IPS-18c (cell line): ENCODE results near the gene ICAM4.

Source experiments
- H3K4me3 ChIP-seq: 2 replicates; pipeline ENCODE4 v1.7.0; 2013; ENCODE audit warnings: low read depth, mild to moderate bottlenecking, low read length, moderate library complexity; ENCODE audit not compliant: insufficient read depth
- H3K9me3 ChIP-seq: one replicate; pipeline ENCODE4 v1.6.1; 2013; ENCODE audit warnings: mild to moderate bottlenecking, low read length, moderate library complexity; ENCODE audit not compliant: control insufficient read depth, insufficient read depth

ICAM4 gene

DNA sequence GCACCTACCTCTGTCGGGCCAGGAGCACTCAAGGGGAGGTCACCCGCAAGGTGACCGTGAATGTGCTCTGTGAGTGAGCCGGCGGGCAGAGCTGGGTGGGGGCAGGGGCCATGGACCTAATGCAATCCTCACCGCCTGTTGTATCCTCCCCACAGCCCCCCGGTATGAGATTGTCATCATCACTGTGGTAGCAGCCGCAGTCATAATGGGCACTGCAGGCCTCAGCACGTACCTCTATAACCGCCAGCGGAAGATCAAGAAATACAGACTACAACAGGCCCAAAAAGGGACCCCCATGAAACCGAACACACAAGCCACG is 1.8 kb upstream of the ICAM4 start:
- Histone ChIP-seq H3K4me3 (no peak overlapping the region), H3K9me3 (no peaks in the 10 kb centered on the region)

DNA sequence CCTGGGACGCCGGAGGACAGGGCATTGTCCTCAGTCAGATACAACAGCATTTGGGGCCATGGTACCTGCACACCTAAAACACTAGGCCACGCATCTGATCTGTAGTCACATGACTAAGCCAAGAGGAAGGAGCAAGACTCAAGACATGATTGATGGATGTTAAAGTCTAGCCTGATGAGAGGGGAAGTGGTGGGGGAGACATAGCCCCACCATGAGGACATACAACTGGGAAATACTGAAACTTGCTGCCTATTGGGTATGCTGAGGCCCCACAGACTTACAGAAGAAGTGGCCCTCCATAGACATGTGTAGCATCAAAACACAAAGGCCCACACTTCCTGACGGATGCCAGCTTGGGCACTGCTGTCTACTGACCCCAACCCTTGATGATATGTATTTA is 1.4 kb upstream of the ICAM4 start:
- Histone ChIP-seq H3K4me3 (no peak overlapping the region), H3K9me3 (no peaks in the 10 kb centered on the region)

DNA sequence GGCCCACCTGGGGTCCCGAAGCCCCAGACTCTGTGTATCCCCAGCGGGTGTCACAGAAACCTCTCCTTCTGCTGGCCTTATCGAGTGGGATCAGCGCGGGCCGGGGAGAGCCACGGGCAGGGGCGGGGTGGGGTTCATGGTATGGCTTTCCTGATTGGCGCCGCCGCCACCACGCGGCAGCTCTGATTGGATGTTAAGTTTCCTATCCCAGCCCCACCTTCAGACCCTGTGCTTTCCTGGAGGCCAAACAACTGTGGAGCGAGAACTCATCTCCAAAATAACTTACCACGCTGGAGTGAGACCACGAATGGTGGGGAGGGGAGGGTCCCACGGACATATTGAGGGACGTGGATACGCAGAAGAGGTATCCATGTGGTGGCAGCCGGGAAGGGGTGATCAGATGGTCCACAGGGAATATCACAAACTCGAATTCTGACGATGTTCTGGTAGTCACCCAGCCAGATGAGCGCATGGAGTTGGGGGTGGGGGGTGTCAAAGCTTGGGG is 2.0 kb downstream of the ICAM4 start:
- peaks cover 3% of the 10 kb centered on the region for H3K9me3 ChIP-seq
- H3K4me3 ChIP-seq, result peak overlapping the region; percentile 60

DNA sequence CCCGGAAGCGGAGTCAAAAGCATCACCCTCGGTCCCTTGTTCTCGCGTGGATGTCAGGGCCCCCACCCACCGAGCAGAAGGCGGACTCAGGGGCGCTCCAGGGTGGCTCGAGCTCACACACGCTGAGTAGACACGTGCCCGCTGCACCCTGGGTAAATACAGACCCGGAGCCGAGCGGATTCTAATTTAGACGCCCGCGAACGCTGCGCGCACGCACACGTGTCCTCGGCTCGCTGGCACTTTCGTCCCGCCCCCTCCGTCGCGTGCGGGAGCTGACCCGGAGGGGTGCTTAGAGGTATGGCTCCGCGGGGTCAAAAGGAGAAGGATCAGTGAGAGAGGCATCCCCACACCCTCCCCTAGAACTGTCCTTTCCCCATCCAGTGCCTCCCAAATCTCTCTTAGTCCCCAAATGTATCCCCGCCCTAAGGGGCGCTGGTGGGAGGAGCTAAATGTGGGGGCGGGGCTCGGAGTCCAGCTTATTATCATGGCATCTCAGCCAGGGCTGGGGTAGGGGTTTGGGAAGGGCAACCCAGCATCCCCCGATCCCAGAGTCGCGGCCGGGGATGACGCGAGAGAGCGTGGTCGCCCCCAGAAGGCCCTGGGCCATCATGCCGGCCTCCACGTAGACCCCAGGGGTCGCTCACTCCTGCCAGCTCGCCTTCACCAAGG is 2.5 kb downstream of the ICAM4 start:
- Histone ChIP-seq H3K4me3 (peak overlapping the region; percentile 60), H3K9me3 (peaks cover 3% of the 10 kb centered on the region)

DNA sequence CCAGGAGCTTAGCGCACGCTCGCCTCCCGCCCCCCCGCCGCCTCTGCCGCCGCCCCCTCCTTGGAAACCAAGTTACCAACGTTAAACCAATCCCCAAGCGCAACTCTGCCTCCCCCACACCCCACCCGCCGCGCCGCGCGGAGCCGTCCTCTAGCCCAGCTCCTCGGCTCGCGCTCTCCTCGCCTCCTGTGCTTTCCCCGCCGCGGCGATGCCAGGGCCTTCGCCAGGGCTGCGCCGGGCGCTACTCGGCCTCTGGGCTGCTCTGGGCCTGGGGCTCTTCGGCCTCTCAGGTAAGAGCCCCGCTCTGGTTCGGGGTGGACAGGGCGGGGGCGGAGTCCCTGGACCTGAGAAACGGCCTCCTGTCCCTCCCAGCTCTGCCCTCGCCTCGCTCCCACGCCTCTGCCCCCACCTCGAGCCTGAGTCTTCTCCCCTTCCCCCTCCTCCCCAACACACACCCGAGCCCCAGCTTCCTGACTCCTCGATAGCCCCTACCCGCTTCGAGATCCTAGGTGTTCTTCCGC is 3.1 kb downstream of the ICAM4 start, which contains the start of gene ICAM5:
Gene ICAM5, plus strand, starts transcription at position 117 of the 521 bp plus-strand sequence. Its CDS starts 92 bp downstream, at position 209.
- H3K4me3 ChIP-seq, result peak within 1 kb of the TSS; percentile 60
- peaks cover 3% of the 10 kb centered on the region for H3K9me3 ChIP-seq

DNA sequence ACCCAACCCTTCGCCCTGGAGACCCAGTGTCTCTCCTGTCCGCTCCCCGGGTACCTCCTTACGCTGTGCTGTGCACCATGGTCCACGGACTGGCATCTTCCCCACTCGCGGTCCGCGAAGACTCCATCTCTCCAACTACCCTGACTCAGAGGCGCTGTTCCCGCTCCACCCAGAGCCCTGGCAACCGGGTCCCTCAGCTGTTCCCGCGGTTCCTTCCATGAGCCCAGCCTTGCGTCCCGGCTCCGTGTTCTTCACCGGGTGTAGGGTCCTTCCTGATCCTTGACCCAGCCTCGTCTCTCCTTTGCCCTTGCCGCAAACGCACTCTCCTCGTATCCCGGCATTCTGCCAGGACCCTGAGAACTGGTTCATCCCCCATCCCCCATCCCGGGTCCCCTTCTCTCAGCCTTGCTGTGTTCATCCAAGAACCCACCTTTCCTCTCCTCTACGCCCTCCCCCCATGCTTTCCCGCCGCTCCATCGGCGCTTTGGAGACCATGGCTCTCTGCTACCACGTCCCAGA is 3.7 kb downstream of the ICAM4 start:
- Histone ChIP-seq H3K9me3 (peaks cover 5% of the 10 kb centered on the region), H3K4me3 (peak overlapping the region; percentile 60)

DNA sequence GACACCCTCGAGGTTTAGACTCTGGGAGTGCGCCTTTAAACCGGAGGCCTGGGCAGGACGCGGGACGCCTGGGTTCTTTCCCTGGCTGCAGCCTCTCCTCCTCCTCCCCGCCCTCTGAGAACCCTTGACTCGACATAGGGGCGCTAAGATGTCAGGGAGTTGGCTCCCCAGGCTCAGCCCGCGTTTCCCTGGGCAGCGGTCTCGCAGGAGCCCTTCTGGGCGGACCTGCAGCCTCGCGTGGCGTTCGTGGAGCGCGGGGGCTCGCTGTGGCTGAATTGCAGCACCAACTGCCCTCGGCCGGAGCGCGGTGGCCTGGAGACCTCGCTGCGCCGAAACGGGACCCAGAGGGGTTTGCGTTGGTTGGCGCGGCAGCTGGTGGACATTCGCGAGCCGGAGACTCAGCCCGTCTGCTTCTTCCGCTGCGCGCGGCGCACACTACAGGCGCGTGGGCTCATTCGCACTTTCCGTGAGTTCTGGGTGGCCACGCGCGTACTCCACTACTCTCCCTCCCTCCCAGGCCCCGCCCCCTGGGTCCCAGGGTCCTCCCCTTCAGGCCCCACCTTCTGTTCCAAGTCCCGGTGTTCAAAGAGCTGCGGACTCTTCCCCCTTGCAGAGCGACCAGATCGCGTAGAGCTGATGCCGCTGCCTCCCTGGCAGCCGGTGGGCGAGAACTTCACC is 4.3 kb downstream of the ICAM4 start:
- H3K9me3 ChIP-seq, result peaks cover 5% of the 10 kb centered on the region
- peak overlapping the region; percentile 60 for H3K4me3 ChIP-seq

DNA sequence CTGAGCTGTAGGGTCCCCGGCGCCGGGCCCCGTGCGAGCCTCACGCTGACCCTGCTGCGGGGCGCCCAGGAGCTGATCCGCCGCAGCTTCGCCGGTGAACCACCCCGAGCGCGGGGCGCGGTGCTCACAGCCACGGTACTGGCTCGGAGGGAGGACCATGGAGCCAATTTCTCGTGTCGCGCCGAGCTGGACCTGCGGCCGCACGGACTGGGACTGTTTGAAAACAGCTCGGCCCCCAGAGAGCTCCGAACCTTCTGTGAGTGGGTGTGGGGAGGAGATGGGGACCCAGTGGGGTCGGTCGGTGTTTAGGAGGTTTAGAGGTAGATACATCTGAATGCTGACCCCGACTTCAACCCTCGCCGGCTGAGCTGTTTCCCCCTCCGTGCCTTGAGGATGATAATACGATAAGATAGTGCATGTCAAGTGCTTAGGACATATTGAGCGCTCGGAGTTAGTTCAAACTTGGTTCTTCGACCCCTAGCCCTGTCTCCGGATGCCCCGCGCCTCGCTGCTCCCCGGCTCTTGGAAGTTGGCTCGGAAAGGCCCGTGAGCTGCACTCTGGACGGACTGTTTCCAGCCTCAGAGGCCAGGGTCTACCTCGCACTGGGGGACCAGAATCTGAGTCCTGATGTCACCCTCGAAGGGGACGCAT is 4.9 kb downstream of the ICAM4 start:
- H3K4me3 ChIP-seq, result peak overlapping the region; percentile 60

DNA sequence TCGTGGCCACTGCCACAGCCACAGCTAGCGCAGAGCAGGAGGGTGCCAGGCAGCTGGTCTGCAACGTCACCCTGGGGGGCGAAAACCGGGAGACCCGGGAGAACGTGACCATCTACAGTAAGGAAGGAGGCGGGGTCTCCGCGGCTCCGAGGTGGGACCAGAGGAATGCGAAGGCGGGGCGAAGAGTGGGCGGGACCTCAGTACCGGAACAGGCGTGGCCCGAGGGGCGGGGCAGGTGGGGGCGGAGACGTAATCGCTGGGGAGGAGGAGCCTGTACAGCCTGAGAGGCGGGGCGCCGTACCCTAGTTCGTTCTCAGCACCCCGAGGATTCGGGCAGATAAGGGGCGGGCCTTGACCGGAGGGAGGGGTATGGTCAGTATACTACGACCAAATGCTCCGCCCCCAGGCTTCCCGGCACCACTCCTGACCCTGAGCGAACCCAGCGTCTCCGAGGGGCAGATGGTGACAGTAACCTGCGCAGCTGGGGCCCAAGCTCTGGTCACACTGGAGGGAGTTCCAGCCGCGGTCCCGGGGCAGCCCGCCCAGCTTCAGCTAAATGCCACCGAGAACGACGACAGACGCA is 5.5 kb downstream of the ICAM4 start:
- Histone ChIP-seq H3K4me3 (peak overlapping the region; percentile 60), H3K9me3 (peaks cover 5% of the 10 kb centered on the region)

More for the DNA sequence above, 4.9 kb downstream of the ICAM4 start:
- peaks cover 5% of the 10 kb centered on the region for H3K9me3 ChIP-seq

DNA sequence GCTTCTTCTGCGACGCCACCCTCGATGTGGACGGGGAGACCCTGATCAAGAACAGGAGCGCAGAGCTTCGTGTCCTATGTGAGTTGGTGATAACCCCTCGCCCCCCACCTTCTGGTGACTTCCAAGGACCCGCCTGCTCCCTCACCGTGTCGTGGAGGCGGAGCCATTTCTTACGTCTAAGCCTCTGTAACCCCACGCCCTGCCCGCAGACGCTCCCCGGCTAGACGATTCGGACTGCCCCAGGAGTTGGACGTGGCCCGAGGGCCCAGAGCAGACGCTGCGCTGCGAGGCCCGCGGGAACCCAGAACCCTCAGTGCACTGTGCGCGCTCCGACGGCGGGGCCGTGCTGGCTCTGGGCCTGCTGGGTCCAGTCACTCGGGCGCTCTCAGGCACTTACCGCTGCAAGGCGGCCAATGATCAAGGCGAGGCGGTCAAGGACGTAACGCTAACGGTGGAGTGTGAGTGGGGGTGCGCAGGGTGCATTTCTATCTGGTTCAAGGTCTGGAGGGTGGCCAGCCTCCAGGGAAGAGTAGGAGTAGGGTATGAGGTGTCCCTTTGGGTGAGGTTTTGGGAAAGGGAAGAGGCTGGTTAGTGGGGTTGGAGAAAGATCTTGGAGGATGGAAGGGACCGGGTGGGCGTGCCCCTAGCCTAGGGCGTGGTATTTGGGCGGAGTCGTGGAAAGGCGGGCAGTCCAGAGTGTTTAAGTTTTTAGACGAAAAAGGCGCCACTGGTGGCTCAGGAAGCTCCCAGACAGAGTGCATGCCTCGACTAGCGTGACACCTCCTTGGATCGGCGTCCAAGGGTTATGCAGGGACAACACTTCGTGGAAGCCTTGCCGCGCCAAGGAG is 6.3 kb downstream of the ICAM4 start:
- Histone ChIP-seq H3K9me3 (peaks cover 5% of the 10 kb centered on the region), H3K4me3 (peak overlapping the region; percentile 55)

DNA sequence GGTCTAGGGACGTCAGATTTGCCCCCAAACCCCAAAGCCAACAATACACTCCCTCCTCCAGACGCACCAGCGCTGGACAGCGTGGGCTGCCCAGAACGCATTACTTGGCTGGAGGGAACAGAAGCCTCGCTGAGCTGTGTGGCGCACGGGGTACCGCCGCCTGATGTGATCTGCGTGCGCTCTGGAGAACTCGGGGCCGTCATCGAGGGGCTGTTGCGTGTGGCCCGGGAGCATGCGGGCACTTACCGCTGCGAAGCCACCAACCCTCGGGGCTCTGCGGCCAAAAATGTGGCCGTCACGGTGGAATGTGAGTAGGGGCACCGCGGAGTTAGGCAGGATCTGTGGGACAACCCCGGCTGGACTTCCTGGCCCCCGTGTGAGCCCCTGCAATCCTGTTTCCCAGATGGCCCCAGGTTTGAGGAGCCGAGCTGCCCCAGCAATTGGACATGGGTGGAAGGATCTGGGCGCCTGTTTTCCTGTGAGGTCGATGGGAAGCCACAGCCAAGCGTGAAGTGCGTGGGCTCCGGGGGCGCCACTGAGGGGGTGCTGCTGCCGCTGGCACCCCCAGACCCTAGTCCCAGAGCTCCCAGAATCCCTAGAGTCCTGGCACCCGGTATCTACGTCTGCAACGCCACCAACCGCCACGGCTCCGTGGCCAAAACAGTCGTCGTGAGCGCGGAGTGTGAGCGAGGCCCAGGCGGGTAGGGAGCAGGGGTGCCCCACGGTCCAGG is 7.0 kb downstream of the ICAM4 start:
- peaks cover 5% of the 10 kb centered on the region for H3K9me3 ChIP-seq
- H3K4me3 ChIP-seq, result no peak overlapping the region

DNA sequence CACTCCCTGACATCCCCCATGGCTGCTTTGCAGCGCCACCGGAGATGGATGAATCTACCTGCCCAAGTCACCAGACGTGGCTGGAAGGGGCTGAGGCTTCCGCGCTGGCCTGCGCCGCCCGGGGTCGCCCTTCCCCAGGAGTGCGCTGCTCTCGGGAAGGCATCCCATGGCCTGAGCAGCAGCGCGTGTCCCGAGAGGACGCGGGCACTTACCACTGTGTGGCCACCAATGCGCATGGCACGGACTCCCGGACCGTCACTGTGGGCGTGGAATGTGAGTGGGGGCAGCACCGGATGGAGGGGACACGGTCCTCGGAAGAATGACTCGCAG is 7.6 kb downstream of the ICAM4 start:
- peaks cover 5% of the 10 kb centered on the region for H3K9me3 ChIP-seq
- no peak overlapping the region for H3K4me3 ChIP-seq

DNA sequence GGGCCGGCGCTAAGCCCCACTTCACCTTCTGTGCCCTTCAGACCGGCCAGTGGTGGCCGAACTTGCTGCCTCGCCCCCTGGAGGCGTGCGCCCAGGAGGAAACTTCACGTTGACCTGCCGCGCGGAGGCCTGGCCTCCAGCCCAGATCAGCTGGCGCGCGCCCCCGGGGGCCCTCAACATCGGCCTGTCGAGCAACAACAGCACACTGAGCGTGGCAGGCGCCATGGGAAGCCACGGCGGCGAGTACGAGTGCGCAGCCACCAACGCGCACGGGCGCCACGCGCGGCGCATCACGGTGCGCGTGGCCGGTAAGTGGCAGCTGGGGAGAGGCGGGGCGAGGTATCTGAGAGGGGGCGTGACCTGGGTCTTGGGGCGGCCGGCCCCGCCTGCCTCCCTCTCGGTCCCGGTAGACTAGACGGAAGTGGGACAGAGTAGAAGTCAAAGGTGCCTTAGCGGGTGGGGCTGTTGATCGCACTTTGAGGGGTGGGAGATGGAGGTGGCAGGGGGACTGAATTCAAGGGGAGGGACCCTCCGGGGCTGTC is 8.6 kb downstream of the ICAM4 start:
- peak overlapping the region; percentile 46 for H3K4me3 ChIP-seq

DNA sequence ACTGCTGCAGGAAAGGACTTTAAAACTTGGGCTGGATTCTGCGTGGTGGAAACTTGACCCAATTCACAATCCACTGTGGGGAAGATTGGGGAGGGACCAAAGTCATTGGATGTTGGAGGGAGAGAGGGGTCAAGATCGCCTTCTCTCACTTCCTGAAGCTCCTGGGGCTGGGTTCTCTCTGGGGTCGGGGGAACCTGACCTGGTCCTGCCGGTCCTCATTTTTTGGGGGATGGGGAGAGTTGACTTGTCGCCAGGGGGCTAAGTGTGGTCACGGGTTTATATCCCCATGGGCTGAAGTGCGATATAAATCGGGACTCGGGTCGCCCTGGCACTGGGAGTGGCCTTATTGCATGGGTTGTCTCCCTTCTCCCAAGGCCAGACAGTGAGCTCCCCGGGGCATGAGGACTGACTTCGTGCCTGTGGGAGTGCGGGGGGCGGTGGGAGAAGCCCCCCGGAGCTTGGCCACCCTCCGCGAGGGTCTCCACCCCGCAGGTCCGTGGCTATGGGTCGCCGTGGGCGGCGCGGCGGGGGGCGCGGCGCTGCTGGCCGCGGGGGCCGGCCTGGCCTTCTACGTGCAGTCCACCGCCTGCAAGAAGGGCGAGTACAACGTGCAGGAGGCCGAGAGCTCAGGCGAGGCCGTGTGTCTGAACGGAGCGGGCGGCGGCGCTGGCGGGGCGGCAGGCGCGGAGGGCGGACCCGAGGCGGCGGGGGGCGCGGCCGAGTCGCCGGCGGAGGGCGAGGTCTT is 9.3 kb downstream of the ICAM4 start:
- Histone ChIP-seq H3K9me3 (peaks cover 5% of the 10 kb centered on the region), H3K4me3 (peak overlapping the region; percentile 46)

More for the DNA sequence above, 8.6 kb downstream of the ICAM4 start:
- H3K9me3 ChIP-seq, result peaks cover 5% of the 10 kb centered on the region
